Liver (tissue), 9 donors: ENCODE results near the gene TWF1. TPM values are rescaled to one million over a fixed set of nuclear protein-coding genes. Genes with fewer than 3 reads are reported as not detected.

Source experiments
- DNase-seq: peaks from one replicate; pipeline ENCODE4 v3.0.0-alpha.2; 2017; ENCODE audit warnings: low spot score
- H3K27ac ChIP-seq, 2 donors: one replicate each; pipeline ENCODE4 v1.7.0; 2013; ENCODE audit warnings: inconsistent platforms in 2 of 2, low read length in 2 of 2, control low read depth in 1 of 2, low read depth in 1 of 2, mild to moderate bottlenecking in 1 of 2
- H3K27me3 ChIP-seq, 4 donors: one replicate each; pipeline versions ENCODE4 v1.6.1 to v1.7.0; 2013; ENCODE audit warnings: low read length in 3 of 4, inconsistent platforms in 1 of 4, mild to moderate bottlenecking in 1 of 4, moderate library complexity in 1 of 4; ENCODE audit not compliant: control insufficient read depth in 4 of 4, insufficient read depth in 4 of 4
- H3K36me3 ChIP-seq, 4 donors: one replicate each; pipeline versions ENCODE4 v1.6.1 to v1.7.0; 2013; ENCODE audit warnings: low read length in 3 of 4, mild to moderate bottlenecking in 3 of 4, low read depth in 1 of 4, moderate library complexity in 1 of 4; ENCODE audit not compliant: control insufficient read depth in 4 of 4, insufficient read depth in 3 of 4
- H3K4me1 ChIP-seq, 4 donors: one replicate each; pipeline versions ENCODE4 v1.6.1 to v1.7.0; 2013; ENCODE audit warnings: low read length in 3 of 4, mild to moderate bottlenecking in 3 of 4, moderate library complexity in 1 of 4; ENCODE audit not compliant: control insufficient read depth in 4 of 4, insufficient read depth in 4 of 4
- H3K4me3 ChIP-seq, 3 donors: one replicate each; pipeline versions ENCODE4 v1.6.1 to v1.7.0; 2013; ENCODE audit warnings: low read length in 3 of 3, control low read depth in 1 of 3, low read depth in 1 of 3, mild to moderate bottlenecking in 1 of 3
- H3K9ac ChIP-seq, 2 donors: one replicate each; pipeline ENCODE4 v1.7.0; 2013; ENCODE audit warnings: low read length in 2 of 2, mild to moderate bottlenecking in 2 of 2, moderate library complexity in 2 of 2, control low read depth in 1 of 2, low read depth in 1 of 2
- H3K9me3 ChIP-seq, 4 donors: one replicate each; pipeline versions ENCODE4 v1.6.1 to v1.7.0; 2013; ENCODE audit warnings: low read length in 3 of 4; ENCODE audit not compliant: control insufficient read depth in 4 of 4
- ATF3 ChIP-seq: IDR thresholded peaks from 2 replicates; pipeline ENCODE4 v1.6.1; 2016; ENCODE audit warnings: antibody characterized with exemption
- FOXA1 ChIP-seq: IDR thresholded peaks from 2 replicates; pipeline ENCODE4 v1.6.1; 2016; ENCODE audit warnings: antibody characterized with exemption
- FOXA2 ChIP-seq: IDR thresholded peaks from 2 replicates; pipeline ENCODE4 v1.6.1; 2016; ENCODE audit warnings: antibody characterized with exemption
- GABPA ChIP-seq, 2 donors: IDR thresholded peaks in 1 of 2; conservative IDR thresholded peaks in 1 of 2; 2 replicates each; pipeline ENCODE4 v1.6.1; 2016; ENCODE audit warnings: antibody characterized with exemption in 2 of 2, mild to moderate bottlenecking in 1 of 2, moderate library complexity in 1 of 2
- HNF4A ChIP-seq, 2 donors: conservative IDR thresholded peaks; 2 replicates each; pipeline ENCODE4 v1.6.1; 2016; ENCODE audit warnings: antibody characterized with exemption in 2 of 2, mild to moderate bottlenecking in 2 of 2
- JUND ChIP-seq, 2 donors: IDR thresholded peaks; 2 replicates each; pipeline ENCODE4 v1.6.1; 2016; ENCODE audit warnings: antibody characterized with exemption in 2 of 2
- MAX ChIP-seq: IDR thresholded peaks from 2 replicates; pipeline ENCODE4 v1.6.1; 2016; ENCODE audit warnings: antibody characterized with exemption
- NR2F2 ChIP-seq: IDR thresholded peaks from 2 replicates; pipeline ENCODE4 v1.6.1; 2016; ENCODE audit warnings: antibody characterized with exemption
- RAD21 ChIP-seq, 2 donors: IDR thresholded peaks; 2 replicates each; pipeline ENCODE4 v1.6.1; 2016; ENCODE audit warnings: antibody characterized with exemption in 2 of 2, mild to moderate bottlenecking in 2 of 2
- REST ChIP-seq: IDR thresholded peaks from 2 replicates; pipeline ENCODE4 v1.6.1; 2016; ENCODE audit warnings: antibody characterized with exemption, mild to moderate bottlenecking
- RXRA ChIP-seq, 2 donors: IDR thresholded peaks; 2 replicates each; pipeline ENCODE4 v1.6.1; 2017 to 2018; ENCODE audit warnings: antibody characterized with exemption in 2 of 2, mild to moderate bottlenecking in 1 of 2
- SP1 ChIP-seq: IDR thresholded peaks from 2 replicates; pipeline ENCODE4 v1.6.1; 2018; ENCODE audit warnings: antibody characterized with exemption, mild to moderate bottlenecking
- TAF1 ChIP-seq: conservative IDR thresholded peaks from 2 replicates; pipeline ENCODE4 v1.6.1; 2016; ENCODE audit warnings: antibody characterized with exemption, mild to moderate bottlenecking
- YY1 ChIP-seq: IDR thresholded peaks from 2 replicates; pipeline ENCODE4 v1.6.1; 2016; ENCODE audit warnings: antibody characterized with exemption, mild to moderate bottlenecking
- ZBTB33 ChIP-seq: IDR thresholded peaks from 2 replicates; pipeline ENCODE4 v1.6.1; 2016; ENCODE audit warnings: antibody characterized with exemption
- WGBS: extraction: QIAGEN DNeasy Blood & Tissue Kit; methylation state at CpG from one replicate; pipeline ENCODE4 v1.1.7; 2013; 5-methylcytosine and 5-hydroxymethylcytosine counted together
- polyA plus RNA-seq, 2 donors: library from polyadenylated mRNA; stranded (reverse) in 1 of 2; unstranded in 1 of 2; fragments of 200-250 nt in 1 of 2; fragments of >200 nt in 1 of 2; fragmentation: Nextera tagmentation in 1 of 2; extraction: Ambion mirVana in 1 of 2; gene quantifications; one replicate each; pipeline versions ENCODE4 v1.2.1 to v1.2.3, GENCODE V29; 2013 to 2015
- total RNA-seq, 2 donors: library from RNA; depleted of rRNA; stranded (reverse); fragments of >200 nt; gene quantifications; one replicate each; pipeline ENCODE4 v1.2.3, GENCODE V29; 2014
- TF ChIP-seq, protein P1 (sequence below): fragments of 150-350 bp; IDR thresholded peaks from 2 replicates; pipeline ENCODE4 v1.5.1; 2017; ENCODE audit warnings: improper control_type of control experiment, low read depth, low read length; ENCODE audit not compliant: missing input control
- donor health status: healthy.
- donor health status: healthy.
- donor health status: healthy.
- donor health status: healthy.
- donor health status: healthy.

Gene TWF1
- total and polyA plus RNA-seq, 4 donors: 25.6 to 32.5 (median 31.0) TPM

DNA sequence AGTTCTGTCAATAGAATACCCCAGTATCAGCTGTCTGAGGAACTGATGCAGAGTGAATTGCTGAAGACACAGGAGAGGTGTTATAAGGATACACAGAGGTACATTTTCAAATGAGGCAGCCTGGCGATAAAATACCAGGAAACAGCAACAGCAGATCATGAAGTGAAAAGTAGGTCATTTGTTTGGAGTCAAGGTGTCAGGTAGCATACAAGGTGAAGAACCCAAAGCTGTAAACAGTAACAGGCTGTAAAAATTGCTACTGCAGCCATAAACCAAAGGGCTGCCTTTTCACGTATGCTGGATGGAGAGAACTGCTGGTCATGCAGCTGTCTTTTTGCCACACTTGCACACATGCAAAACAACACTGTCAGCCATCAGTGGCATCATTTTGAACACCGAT is 9.3 kb upstream of the TWF1 start (continued):
- no peak for TF ChIP-seq JUND (IDR thresholded peaks at IDR 0.05)

- no peaks in the 10 kb centered on the region for H3K27me3 ChIP-seq
- WGBS: 80% methylated on average over 4 of the region's 4 CpGs
- H3K36me3 ChIP-seq: no peaks in the 10 kb centered on the region
- DNase-seq: no peak
- no peak for TF ChIP-seq GABPA (IDR thresholded peaks at IDR 0.05 in 1 of 2, conservative IDR thresholded peaks at IDR 0.05 in 1 of 2)
- no peak for TF ChIP-seq REST
- H3K9me3 ChIP-seq: no peaks in the 10 kb centered on the region
- no peaks in the 10 kb centered on the region for H3K4me1 ChIP-seq
- H3K27ac ChIP-seq: no peak overlapping the region
- no peak overlapping the region for H3K4me3 ChIP-seq
- no peak overlapping the region for H3K9ac ChIP-seq
These were observed 6.8 kb upstream of the TWF1 start for GRCh38 chr12:43812926-43813325.

- DNase-seq: no peak
- no peak overlapping the region for H3K27ac ChIP-seq
- H3K4me1 ChIP-seq: no peaks in the 10 kb centered on the region
- no peak overlapping the region for H3K4me3 ChIP-seq
- TF ChIP-seq SP1 (no peak), MAX (no peak), GABPA (IDR thresholded peaks at IDR 0.05 in 1 of 2, conservative IDR thresholded peaks at IDR 0.05 in 1 of 2) (no peak), ATF3 (no peak), RXRA (IDR thresholded peaks at IDR 0.05) (no peak), REST (no peak), RAD21 (IDR thresholded peaks at IDR 0.05) (no peak), TAF1 (no peak), FOXA2 (no peak), JUND (IDR thresholded peaks at IDR 0.05) (no peak), YY1 (no peak), FOXA1 (no peak), NR2F2 (no peak), HNF4A (conservative IDR thresholded peaks at IDR 0.05) (no peak), ZBTB33 (no peak)
- TF ChIP-seq, protein P1, sequence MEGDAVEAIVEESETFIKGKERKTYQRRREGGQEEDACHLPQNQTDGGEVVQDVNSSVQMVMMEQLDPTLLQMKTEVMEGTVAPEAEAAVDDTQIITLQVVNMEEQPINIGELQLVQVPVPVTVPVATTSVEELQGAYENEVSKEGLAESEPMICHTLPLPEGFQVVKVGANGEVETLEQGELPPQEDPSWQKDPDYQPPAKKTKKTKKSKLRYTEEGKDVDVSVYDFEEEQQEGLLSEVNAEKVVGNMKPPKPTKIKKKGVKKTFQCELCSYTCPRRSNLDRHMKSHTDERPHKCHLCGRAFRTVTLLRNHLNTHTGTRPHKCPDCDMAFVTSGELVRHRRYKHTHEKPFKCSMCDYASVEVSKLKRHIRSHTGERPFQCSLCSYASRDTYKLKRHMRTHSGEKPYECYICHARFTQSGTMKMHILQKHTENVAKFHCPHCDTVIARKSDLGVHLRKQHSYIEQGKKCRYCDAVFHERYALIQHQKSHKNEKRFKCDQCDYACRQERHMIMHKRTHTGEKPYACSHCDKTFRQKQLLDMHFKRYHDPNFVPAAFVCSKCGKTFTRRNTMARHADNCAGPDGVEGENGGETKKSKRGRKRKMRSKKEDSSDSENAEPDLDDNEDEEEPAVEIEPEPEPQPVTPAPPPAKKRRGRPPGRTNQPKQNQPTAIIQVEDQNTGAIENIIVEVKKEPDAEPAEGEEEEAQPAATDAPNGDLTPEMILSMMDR: no peak
- no peaks in the 10 kb centered on the region for H3K9me3 ChIP-seq
- H3K9ac ChIP-seq: no peak overlapping the region
- H3K27me3 ChIP-seq: no peaks in the 10 kb centered on the region
- H3K36me3 ChIP-seq: no peaks in the 10 kb centered on the region
- WGBS: 90% methylated on average over 2 of the region's 2 CpGs
These were observed 5.9 kb upstream of the TWF1 start for GRCh38 chr12:43812057-43812456.
